B cell (primary cell): Measurements from ENCODE around the gene PLBD2. TPM values are rescaled to one million over a fixed set of nuclear protein-coding genes. Genes with fewer than 3 reads are reported as not detected.

Source experiments
- ATAC-seq: fragments of 200-7000 bp; cut with Tn5 transposase; one replicate; pipeline ENCODE4 v1.10.0; 2021; ENCODE audit warnings: low read depth, mild to moderate bottlenecking, moderate number of reproducible peaks, moderate library complexity
- CTCF ChIA-PET: fragments of 350-600 bp; sonication (Branson Sonifier 250); formaldehyde crosslinking; loops from one replicate; lab custom pipeline; 2021; ENCODE audit warnings: antibody characterized with exemption, inconsistent platforms; lab: Charles Lee
- POLR2A ChIA-PET: fragments of 350-600 bp; sonication (Branson Sonifier 250); formaldehyde crosslinking; loops from one replicate; lab custom pipeline; 2021; ENCODE audit warnings: antibody characterized with exemption; lab: Charles Lee
- DNase-seq: peaks from one replicate; pipeline ENCODE4 v3.0.0; 2013
- H2AFZ ChIP-seq: 2 replicates; pipeline ENCODE4 v1.6.1; 2012; ENCODE audit warnings: mild to moderate bottlenecking, low read depth, low read length; ENCODE audit not compliant: insufficient read depth, poor library complexity, severe bottlenecking
- H3K27ac ChIP-seq, 2 donors: 1 replicate in 1 of 2; 2 replicates in 1 of 2; pipeline ENCODE4 v1.5.1; 2012 to 2013; ENCODE audit warnings: low read length in 2 of 2, mild to moderate bottlenecking in 2 of 2, moderate library complexity in 1 of 2
- H3K27me3 ChIP-seq, 4 experiments: fragments of 200-600 bp in 1 of 4; sonication (generic) in 1 of 4; replicated peaks in 1 of 4; 1 replicate in 2 of 4; 2 replicates in 2 of 4; pipeline versions ENCODE4 v1.6.1 to v1.7.0; 2013 to 2016; ENCODE audit warnings: low read length in 3 of 4, mild to moderate bottlenecking in 2 of 4, mixed read lengths in 1 of 4, moderate library complexity in 1 of 4; ENCODE audit not compliant: insufficient read depth in 4 of 4, control insufficient read depth in 3 of 4; ENCODE audit errors: control extremely low read depth in 1 of 4
- H3K36me3 ChIP-seq, 2 experiments: replicated peaks in 1 of 2; 1 replicate in 1 of 2; 2 replicates in 1 of 2; pipeline versions ENCODE4 v1.6.1 to v1.7.1; 2013; ENCODE audit warnings: low read length in 1 of 2; ENCODE audit not compliant: insufficient read depth in 2 of 2, control insufficient read depth in 1 of 2; ENCODE audit errors: control extremely low read depth in 1 of 2, extremely low read depth in 1 of 2
- H3K4me1 ChIP-seq, 2 donors: fragments of 200-600 bp in 1 of 2; sonication (generic) in 1 of 2; 1 replicate in 1 of 2; 2 replicates in 1 of 2; pipeline versions ENCODE4 v1.5.1 to v1.6.1; 2013 to 2017; ENCODE audit warnings: low read length in 2 of 2; ENCODE audit not compliant: control insufficient read depth in 2 of 2, insufficient read depth in 2 of 2
- H3K4me2 ChIP-seq: replicated peaks from 2 replicates; pipeline ENCODE3; 2012; ENCODE audit warnings: mild to moderate bottlenecking, low read depth, low read length; ENCODE audit not compliant: poor library complexity, severe bottlenecking
- H3K4me3 ChIP-seq, 5 experiments: fragments of 200-600 bp in 1 of 5; sonication (generic) in 1 of 5; 1 replicate in 3 of 5; 2 replicates in 2 of 5; pipeline versions ENCODE4 v1.5.1 to v1.7.0; 2011 to 2016; ENCODE audit warnings: low read length in 4 of 5, mild to moderate bottlenecking in 4 of 5, low read depth in 2 of 5, control low read depth in 1 of 5, moderate library complexity in 1 of 5; ENCODE audit not compliant: insufficient read depth in 1 of 5; ENCODE audit errors: control extremely low read depth in 1 of 5, extremely low read depth in 1 of 5
- H3K79me2 ChIP-seq: fragments of 200-600 bp; sonication (generic); one replicate; pipeline ENCODE4 v1.6.0; 2016; ENCODE audit warnings: low read length; ENCODE audit not compliant: control insufficient read depth, insufficient read depth
- H3K9ac ChIP-seq: fragments of 200-600 bp; sonication (generic); 2 replicates; pipeline ENCODE4 v1.6.1; 2017; ENCODE audit warnings: mild to moderate bottlenecking, low read length, moderate library complexity
- H3K9me3 ChIP-seq, 3 donors: one replicate each; pipeline versions ENCODE4 v1.6.1 to v1.7.1; 2013; ENCODE audit warnings: low read length in 2 of 3; ENCODE audit not compliant: control insufficient read depth in 2 of 3, insufficient read depth in 1 of 3; ENCODE audit errors: control extremely low read depth in 1 of 3
- H4K20me1 ChIP-seq: 2 replicates; pipeline ENCODE4 v1.6.0; 2012; ENCODE audit warnings: mild to moderate bottlenecking, low read length; ENCODE audit not compliant: insufficient read depth, control insufficient read depth, poor library complexity, severe bottlenecking
- H3K27ac Mint-ChIP-seq: one replicate; pipeline ENCODE4 v1.8.0; 2021; ENCODE audit warnings: mixed read lengths
- H3K27me3 Mint-ChIP-seq: one replicate; pipeline ENCODE4 v1.8.0; 2021; ENCODE audit warnings: mixed read lengths
- H3K4me1 Mint-ChIP-seq: one replicate; pipeline ENCODE4 v1.8.0; 2021; ENCODE audit warnings: mixed read lengths
- H3K4me3 Mint-ChIP-seq: one replicate; pipeline ENCODE4 v1.8.0; 2021; ENCODE audit warnings: mixed read lengths
- H3K9me3 Mint-ChIP-seq: one replicate; pipeline ENCODE4 v1.8.0; 2022; ENCODE audit warnings: mixed read lengths; ENCODE audit not compliant: insufficient read depth
- CTCF ChIP-seq: fragments of 200-600 bp; IDR thresholded peaks from one replicate; pipeline ENCODE4 v1.8.0; 2022; ENCODE audit warnings: antibody characterized with exemption, mild to moderate bottlenecking
- EZH2 ChIP-seq: IDR thresholded peaks from 2 replicates; pipeline ENCODE4 v1.6.1; 2012; ENCODE audit warnings: borderline replicate concordance, low read depth, mild to moderate bottlenecking, moderate library complexity, low read length; ENCODE audit not compliant: insufficient read depth, poor library complexity, severe bottlenecking
- WGBS: methylation state at CpG from one replicate; pipeline ENCODE4 v1.1.5; 2013; ENCODE audit warnings: missing lambda C conversion rate; ENCODE audit not compliant: insufficient coverage; 5-methylcytosine and 5-hydroxymethylcytosine counted together
- intact Hi-C: fragments of 100-400 bp; cut with micrococcal nuclease; formaldehyde crosslinking; loops from one replicate; pipeline ENCODE4 v1.10.0; 2022
- polyA plus RNA-seq: library from polyadenylated mRNA; depleted of rRNA; stranded (reverse); fragments of >200 nt; gene quantifications from 2 replicates; pipeline ENCODE4 v1.2.3, GENCODE V29; 2012
- total RNA-seq, 2 donors: library from RNA; stranded (reverse); fragments of 120-200 nt in 1 of 2; gene quantifications; 1 replicate in 1 of 2; 2 replicates in 1 of 2; pipeline versions ENCODE4 v1.2.3 to v1.2.4, GENCODE V29; 2013 to 2022

Gene PLBD2
- total and polyA plus RNA-seq, 2 donors (not counting 1 experiment from before 2014, with no cell fraction given): 2.9 to 11.6 TPM

- Histone ChIP-seq H3K9ac (no peak overlapping the region), H3K27ac (no peak overlapping the region), H3K36me3 (no peaks in the 10 kb centered on the region), H3K4me2 (no peak overlapping the region), H4K20me1 (no peaks in the 10 kb centered on the region), H3K4me1 (no peaks in the 10 kb centered on the region), H3K79me2 (no peaks in the 10 kb centered on the region), H2AFZ (no peak overlapping the region), H3K9me3 (peaks cover 0 to 15% (median 0%) of the 10 kb centered on the region in 3 donors), H3K27me3 (peaks cover 0 to 23% (median 0%) of the 10 kb centered on the region in 4 experiments), H3K4me3 (no peak overlapping the region)
- ATAC-seq (no peak), DNase-seq (no peak)
- H3K9me3 Mint-ChIP-seq: no peaks in the 10 kb centered on the region
- intact Hi-C loops: no loop called here
- WGBS: 73% methylated on average over 5 of the region's 5 CpGs
- no peak for TF ChIP-seq EZH2
- no peak for TF ChIP-seq CTCF
- H3K4me3 Mint-ChIP-seq: no peak overlapping the region
- ChIA-PET POLR2A (no interaction called here), CTCF (no interaction called here)
- H3K27me3 Mint-ChIP-seq: peaks cover 10% of the 10 kb centered on the region
- no peaks in the 10 kb centered on the region for H3K4me1 Mint-ChIP-seq
- no peak overlapping the region for H3K27ac Mint-ChIP-seq
Observed at GRCh38 chr12:113395119-113395518, 36.7 kb downstream of the PLBD2 start.

GRCh38 chr12:113396200-113396599 is 37.8 kb downstream of the PLBD2 start:
- CTCF ChIA-PET: no interaction called here
- Histone ChIP-seq H3K9ac (no peak overlapping the region), H3K27ac (no peak overlapping the region), H3K4me1 (no peaks in the 10 kb centered on the region), H3K4me3 (no peak overlapping the region), H3K9me3 (peaks cover 0 to 15% (median 0%) of the 10 kb centered on the region in 3 donors), H3K36me3 (no peaks in the 10 kb centered on the region), H3K79me2 (no peaks in the 10 kb centered on the region), H4K20me1 (no peaks in the 10 kb centered on the region), H2AFZ (no peak overlapping the region), H3K27me3 (peaks cover 0 to 23% (median 0%) of the 10 kb centered on the region in 4 experiments), H3K4me2 (no peak overlapping the region)
- Mint-ChIP-seq H3K9me3 (no peaks in the 10 kb centered on the region), H3K27me3 (peaks cover 10% of the 10 kb centered on the region), H3K4me1 (no peaks in the 10 kb centered on the region), H3K4me3 (no peak overlapping the region), H3K27ac (no peak overlapping the region)
- intact Hi-C loops: no loop called here
- no peak for DNase-seq
- TF ChIP-seq EZH2 (no peak), CTCF (no peak)
- no peak for ATAC-seq
- POLR2A ChIA-PET: no interaction called here
